Pancreas (tissue), 10 donors: Measurements from ENCODE around the gene RGL2. TPM values are rescaled to one million over a fixed set of nuclear protein-coding genes. Genes with fewer than 3 reads are reported as not detected.
A peak's percentile ranks its signal among the peaks of the same experiment; 100 is the strongest.
"Not testable (repeated sequence)": the region's sequence is repeated elsewhere in the genome, so short reads cannot be mapped to it uniquely, and the experiment has no call there.

Experiments used
- ATAC-seq, 4 donors: fragments of 200-7000 bp; cut with Tn5 transposase; one replicate each; pipeline versions ENCODE4 v1.8.0 to v1.9.1; 2020; ENCODE audit warnings: mild to moderate bottlenecking in 4 of 4, moderate library complexity in 4 of 4
- DNase-seq, 6 donors: peaks; one replicate each; pipeline ENCODE4 v3.0.0-alpha.2; 2020
- FAIRE-seq: peaks from 2 replicates; lab custom pipeline; 2012; peaks lifted over from hg19 to GRCh38; lab: Jason Lieb, UNC
- H3K27ac ChIP-seq, 4 donors: fragments of 200-600 bp; sonication (generic); 1 replicate in 3 of 4; 2 replicates in 1 of 4; pipeline versions ENCODE4 v1.5.0 to v1.8.0; 2020
- H3K27me3 ChIP-seq, 4 donors: fragments of 200-600 bp; one replicate each; pipeline ENCODE4 v1.8.0; 2021
- H3K36me3 ChIP-seq, 3 donors: fragments of 200-600 bp; sonication (generic) in 1 of 3; one replicate each; pipeline versions ENCODE4 v1.5.0 to v1.8.0; 2020 to 2021
- H3K4me1 ChIP-seq, 3 donors: fragments of 200-600 bp; one replicate each; pipeline ENCODE4 v1.8.0; 2021
- H3K4me3 ChIP-seq, 4 donors: fragments of 200-600 bp; sonication (generic) in 2 of 4; one replicate each; pipeline versions ENCODE4 v1.5.0 to v1.8.0; 2020 to 2021
- H3K9me3 ChIP-seq, 4 donors: fragments of 200-600 bp; one replicate each; pipeline ENCODE4 v1.8.0; 2021
- WGBS, 2 donors: extraction: QIAGEN DNeasy Blood & Tissue Kit; methylation state at CpG; one replicate each; pipeline ENCODE4 v1.1.7; 2013; 5-methylcytosine and 5-hydroxymethylcytosine counted together
- intact Hi-C, 3 donors: fragments of 100-400 bp; cut with DNase I; formaldehyde crosslinking; loops; one replicate each; pipeline versions ENCODE4 v1.11.1 to v1.14.2; 2022
- polyA plus RNA-seq, 2 donors: library from polyadenylated mRNA; stranded (reverse); fragments of 200-250 nt; gene quantifications; one replicate each; pipeline ENCODE4 v1.2.3, GENCODE V29; 2013
- total RNA-seq, 6 donors: library from RNA; stranded (reverse); fragmentation: NEBNext Ultra II Directional in 4 of 6; extraction: Animal tissue kit (Norgen Biotek cat#: 25700) in 4 of 6; gene quantifications; one replicate each; pipeline versions ENCODE4 v1.2.1 to v1.2.4, GENCODE V29; 2021 to 2023
- TF ChIP-seq, protein P1 (sequence below), 4 donors: fragments of 200-600 bp; sonication (generic) in 3 of 4; IDR thresholded peaks; one replicate each; pipeline versions ENCODE4 v1.5.0 to v1.8.0; 2021; ENCODE audit warnings: antibody characterized with exemption in 4 of 4
- donor health status: healthy with polysubstance abuse.
- donor health status: DM: no; HTN: no; CAD: no; lungs with moderate emphysema.
- donor health status: DM: no; HTN: no; CAD: no.
- donor health status: control.
- donor health status: control.
- donor health status: Bipolar disorder and iron deficiency.
- donor health status: DM: yes; HTN: yes; CAD: no.
- donor health status: DM: no; HTN: no; CAD: no.
- donor health status: DM: no; HTN: no; CAD: no.
- donor health status: DM: yes; HTN: yes; CAD: no.

Gene RGL2, protein sequence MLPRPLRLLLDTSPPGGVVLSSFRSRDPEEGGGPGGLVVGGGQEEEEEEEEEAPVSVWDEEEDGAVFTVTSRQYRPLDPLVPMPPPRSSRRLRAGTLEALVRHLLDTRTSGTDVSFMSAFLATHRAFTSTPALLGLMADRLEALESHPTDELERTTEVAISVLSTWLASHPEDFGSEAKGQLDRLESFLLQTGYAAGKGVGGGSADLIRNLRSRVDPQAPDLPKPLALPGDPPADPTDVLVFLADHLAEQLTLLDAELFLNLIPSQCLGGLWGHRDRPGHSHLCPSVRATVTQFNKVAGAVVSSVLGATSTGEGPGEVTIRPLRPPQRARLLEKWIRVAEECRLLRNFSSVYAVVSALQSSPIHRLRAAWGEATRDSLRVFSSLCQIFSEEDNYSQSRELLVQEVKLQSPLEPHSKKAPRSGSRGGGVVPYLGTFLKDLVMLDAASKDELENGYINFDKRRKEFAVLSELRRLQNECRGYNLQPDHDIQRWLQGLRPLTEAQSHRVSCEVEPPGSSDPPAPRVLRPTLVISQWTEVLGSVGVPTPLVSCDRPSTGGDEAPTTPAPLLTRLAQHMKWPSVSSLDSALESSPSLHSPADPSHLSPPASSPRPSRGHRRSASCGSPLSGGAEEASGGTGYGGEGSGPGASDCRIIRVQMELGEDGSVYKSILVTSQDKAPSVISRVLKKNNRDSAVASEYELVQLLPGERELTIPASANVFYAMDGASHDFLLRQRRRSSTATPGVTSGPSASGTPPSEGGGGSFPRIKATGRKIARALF
- total RNA-seq (10 to 100 TPM; 24.5 to 70.8 (median 30.2) TPM), polyA plus RNA-seq (100 to 1,000 TPM in 1 of 2 donors, 10 to 100 TPM in 1; 87.3 to 121 TPM)

DNA sequence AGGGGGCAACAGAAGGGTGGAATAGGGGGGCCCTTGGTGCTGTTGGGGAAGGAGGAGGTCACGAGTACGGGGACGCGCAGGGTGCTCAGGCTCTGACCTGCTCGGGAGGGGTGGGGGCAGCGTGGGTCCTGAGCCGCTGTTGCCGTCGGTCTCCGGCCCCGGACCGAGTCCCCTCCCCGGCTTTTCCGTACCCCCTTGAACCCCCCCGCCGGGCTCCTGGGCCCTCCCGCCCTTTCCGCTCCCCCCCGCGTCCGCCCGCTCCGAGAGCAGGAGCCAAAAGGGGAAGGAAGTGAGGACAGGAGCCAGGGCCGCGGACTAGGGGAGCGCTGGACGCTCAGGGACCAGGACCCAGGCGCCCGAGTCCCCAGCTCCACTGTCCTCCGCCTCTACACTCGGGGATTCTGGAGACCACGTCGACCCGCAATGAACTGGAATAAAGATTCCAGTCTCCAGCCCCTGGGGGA is at the start of gene RGL2:
RGL2 (minus strand) TSS at position 170 of the 464 bp plus-strand sequence. CDS start 332 bp downstream, outside the sequence.
- peak; percentile 72 to 92 (median 86) for DNase-seq
- Histone ChIP-seq H3K27me3 (no peaks in the 10 kb centered on the region), H3K4me3 (peak within 1 kb of the TSS; percentile 68 to 93 (median 88)), H3K9me3 (no peaks in the 10 kb centered on the region), H3K27ac (peak within 1 kb of the TSS; percentile 89 to 94 (median 92)), H3K36me3 (peaks cover 0 to 2% (median 0%) of the 10 kb centered on the region in 3 donors), H3K4me1 (peaks cover 0 to 11% (median 5%) of the 10 kb centered on the region in 3 donors)
- WGBS, 2 donors, result 0 to 1% methylated on average over 24 to 34 of the region's 34 CpGs
- TF ChIP-seq, protein P1, sequence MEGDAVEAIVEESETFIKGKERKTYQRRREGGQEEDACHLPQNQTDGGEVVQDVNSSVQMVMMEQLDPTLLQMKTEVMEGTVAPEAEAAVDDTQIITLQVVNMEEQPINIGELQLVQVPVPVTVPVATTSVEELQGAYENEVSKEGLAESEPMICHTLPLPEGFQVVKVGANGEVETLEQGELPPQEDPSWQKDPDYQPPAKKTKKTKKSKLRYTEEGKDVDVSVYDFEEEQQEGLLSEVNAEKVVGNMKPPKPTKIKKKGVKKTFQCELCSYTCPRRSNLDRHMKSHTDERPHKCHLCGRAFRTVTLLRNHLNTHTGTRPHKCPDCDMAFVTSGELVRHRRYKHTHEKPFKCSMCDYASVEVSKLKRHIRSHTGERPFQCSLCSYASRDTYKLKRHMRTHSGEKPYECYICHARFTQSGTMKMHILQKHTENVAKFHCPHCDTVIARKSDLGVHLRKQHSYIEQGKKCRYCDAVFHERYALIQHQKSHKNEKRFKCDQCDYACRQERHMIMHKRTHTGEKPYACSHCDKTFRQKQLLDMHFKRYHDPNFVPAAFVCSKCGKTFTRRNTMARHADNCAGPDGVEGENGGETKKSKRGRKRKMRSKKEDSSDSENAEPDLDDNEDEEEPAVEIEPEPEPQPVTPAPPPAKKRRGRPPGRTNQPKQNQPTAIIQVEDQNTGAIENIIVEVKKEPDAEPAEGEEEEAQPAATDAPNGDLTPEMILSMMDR (IDR thresholded peaks at IDR 0.05), result no peak
- intact Hi-C loops, result no loop called here
- FAIRE-seq, result no peak
- ATAC-seq, result peak; percentile 72 to 80 (median 75)

DNA sequence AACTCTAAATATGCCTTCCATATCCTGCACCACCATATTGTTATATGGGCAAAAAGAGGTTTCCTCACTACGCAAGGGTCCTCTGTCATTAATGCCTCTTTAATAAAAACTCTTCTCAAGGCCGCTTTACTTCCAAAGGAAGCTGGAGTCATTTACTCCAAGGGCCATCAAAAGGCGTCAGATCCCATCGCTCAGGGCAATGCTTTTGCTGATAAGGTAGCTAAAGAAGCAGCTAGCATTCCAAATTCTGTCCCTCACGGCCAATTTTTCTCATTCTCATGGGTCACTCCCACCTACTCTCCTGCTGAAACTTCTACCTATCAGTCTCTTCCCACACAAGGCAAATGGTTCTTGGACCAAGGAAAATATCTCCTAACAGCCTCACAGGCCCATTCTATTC is 49.1 kb upstream of the RGL2 start:
- intact Hi-C loops, result no loop called here
- no peaks in the 10 kb centered on the region for H3K4me1 ChIP-seq
- H3K36me3 ChIP-seq, result no peaks in the 10 kb centered on the region
- no peaks in the 10 kb centered on the region for H3K27me3 ChIP-seq
- WGBS, 2 donors, result 82 to 90% methylated on average over 5 of the region's 5 CpGs
- TF ChIP-seq, protein P1 (IDR thresholded peaks at IDR 0.05), result no peak
- no peaks in the 10 kb centered on the region for H3K9me3 ChIP-seq
- FAIRE-seq, result no peak
- H3K27ac ChIP-seq, result no peak overlapping the region
- no peak for DNase-seq
- no peak overlapping the region for H3K4me3 ChIP-seq
- ATAC-seq, result no peak

DNA sequence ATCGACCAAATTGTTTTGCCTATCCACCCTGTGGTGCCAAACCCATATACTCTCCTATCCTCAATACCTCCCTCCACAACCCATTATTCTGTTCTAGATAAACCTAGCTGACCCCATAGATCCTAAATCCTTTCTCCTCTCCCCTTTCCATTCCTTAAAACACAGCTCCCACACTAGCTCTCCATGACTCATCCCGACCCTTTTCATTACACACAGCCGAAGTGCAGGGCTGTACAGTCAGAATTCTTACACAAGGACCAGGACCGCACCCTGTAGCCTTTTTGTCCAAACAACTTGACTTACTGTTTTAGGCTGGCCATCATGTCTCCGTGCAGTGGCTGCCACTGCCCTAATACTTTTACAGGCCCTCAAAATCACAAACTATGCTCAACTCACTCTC is 48.2 kb upstream of the RGL2 start:
- H3K4me3 ChIP-seq, intact Hi-C loops, ATAC-seq, H3K9me3 ChIP-seq, H3K36me3 ChIP-seq, H3K27me3 ChIP-seq, DNase-seq, H3K27ac ChIP-seq, H3K4me1 ChIP-seq, FAIRE-seq: not testable (repeated sequence)
- 74 to 91% methylated on average over 5 of the region's 5 CpGs for WGBS, 2 donors

DNA sequence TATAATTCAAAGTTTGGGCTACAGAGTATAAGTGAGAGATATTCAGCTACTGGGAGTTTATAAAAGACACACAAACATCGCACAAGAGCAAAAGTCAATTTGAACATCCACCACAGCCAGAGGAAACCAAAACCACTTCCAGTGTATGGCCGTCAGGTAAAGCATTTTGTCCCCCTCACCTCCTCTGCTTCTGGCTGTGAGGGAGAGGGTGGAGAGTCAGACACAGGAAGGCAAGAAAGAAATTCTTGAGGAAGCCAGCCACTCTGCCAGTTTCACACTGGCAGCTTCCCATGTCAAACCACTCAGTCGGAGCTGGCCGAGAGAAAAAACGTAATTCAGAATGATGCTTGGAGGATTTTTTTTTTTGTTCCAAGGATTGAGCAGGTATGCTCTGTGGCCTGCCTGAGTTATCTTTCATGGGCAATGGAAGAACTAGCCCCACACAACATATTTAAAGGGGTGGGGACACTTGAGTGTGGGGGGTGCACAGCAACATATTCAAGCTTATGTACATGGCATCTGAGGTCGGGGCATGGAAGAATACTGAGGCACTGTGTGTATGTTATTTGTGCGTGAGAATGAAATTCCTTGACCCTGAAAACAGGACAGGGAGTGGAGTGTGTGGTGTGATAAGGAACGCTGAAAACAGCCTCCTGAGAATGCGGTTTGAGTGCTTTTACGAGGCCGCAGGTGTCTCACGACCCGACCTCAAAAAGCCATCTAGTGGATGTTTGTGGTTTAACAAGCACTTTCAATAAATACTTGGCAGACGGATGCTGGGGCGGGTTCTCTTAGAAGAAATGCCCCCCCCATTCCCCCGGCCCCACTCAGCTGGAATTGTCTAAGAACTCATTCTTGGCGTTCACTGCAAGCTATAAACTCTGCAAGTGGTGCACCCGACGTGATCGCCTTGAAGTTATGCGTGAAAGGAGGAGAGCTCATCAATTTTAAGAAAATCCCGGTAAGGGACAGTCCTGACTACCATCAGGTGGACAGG is 46.3 kb upstream of the RGL2 start:
- FAIRE-seq, result no peak
- peak; percentile 69 to 87 (median 80) for ATAC-seq

More for the DNA sequence above, 46.3 kb upstream of the RGL2 start:
- H3K27ac ChIP-seq, result no peak overlapping the region
- no peaks in the 10 kb centered on the region for H3K27me3 ChIP-seq
- intact Hi-C loops, result no loop called here
- no peaks in the 10 kb centered on the region for H3K36me3 ChIP-seq
- TF ChIP-seq, protein P1 (IDR thresholded peaks at IDR 0.05), result peak in 3 of 4 donors; percentile 24 to 47 (median 39)
- peak in 4 of 6 donors; percentile 36 to 56 (median 38) for DNase-seq
- no peaks in the 10 kb centered on the region for H3K9me3 ChIP-seq
- H3K4me3 ChIP-seq, result no peak overlapping the region
- 21 to 23% methylated on average over 22 of the region's 22 CpGs for WGBS, 2 donors
- no peaks in the 10 kb centered on the region for H3K4me1 ChIP-seq
